Stimulated activated naive B cell treated with anti-CD40 and anti-IgM and Interleukin-4, amounts not matched to agents 10 μg/mL and 1 μg/mL and 100 μg/mL, for 72 hours (primary cell): ENCODE data around the gene NCK2.
A peak's percentile ranks its signal among the peaks of the same experiment; 100 is the strongest.

Experiments
- ATAC-seq, 2 donors: fragments of 150-1000 bp; cut with Tn5 transposase; replicated peaks; 2 replicates each; pipeline ENCODE4 v1.10.0; 2021; ENCODE audit warnings: moderate library complexity in 1 of 2
- DNase-seq: peaks from one replicate; pipeline ENCODE4 v3.0.0; 2021
- H3K27ac Mint-ChIP-seq: one replicate; pipeline ENCODE4 v1.8.0; 2022; ENCODE audit warnings: mild to moderate bottlenecking, mixed read lengths
- H3K27me3 Mint-ChIP-seq, 2 donors: one replicate each; pipeline ENCODE4 v1.8.0; 2022; ENCODE audit warnings: mixed read lengths in 2 of 2
- H3K36me3 Mint-ChIP-seq, 2 donors: one replicate each; pipeline ENCODE4 v1.8.0; 2022; ENCODE audit warnings: mixed read lengths in 2 of 2, mild to moderate bottlenecking in 1 of 2
- H3K4me1 Mint-ChIP-seq, 2 donors: one replicate each; pipeline ENCODE4 v1.8.0; 2022; ENCODE audit warnings: mixed read lengths in 2 of 2, mild to moderate bottlenecking in 1 of 2
- H3K4me3 Mint-ChIP-seq, 2 donors: one replicate each; pipeline ENCODE4 v1.8.0; 2022; ENCODE audit warnings: mild to moderate bottlenecking in 2 of 2, mixed read lengths in 2 of 2, moderate library complexity in 1 of 2
- H3K9me3 Mint-ChIP-seq, 2 donors: one replicate each; pipeline ENCODE4 v1.8.0; 2022; ENCODE audit warnings: mixed read lengths in 2 of 2, mild to moderate bottlenecking in 1 of 2

The NCK2 gene

DNA sequence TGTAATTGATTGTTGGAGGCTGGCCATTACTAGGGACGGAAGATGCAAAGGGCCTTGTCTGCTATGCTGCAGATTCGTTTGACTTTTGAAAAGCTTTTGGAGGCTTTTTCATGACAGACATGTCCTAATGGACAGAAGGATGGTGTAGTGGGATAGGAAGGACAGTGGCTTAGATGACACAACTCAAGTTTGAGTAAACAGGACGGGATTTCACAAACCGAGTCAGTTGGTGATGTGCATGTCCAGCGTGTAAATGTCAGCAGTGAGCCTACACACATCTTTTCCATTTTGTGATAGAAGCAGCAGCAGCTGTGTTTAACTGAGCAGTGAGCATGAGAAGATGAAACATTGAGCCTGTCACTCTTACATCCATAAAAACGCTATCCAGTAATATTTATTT is 76.0 kb downstream of the NCK2 start:
- peak overlapping the region; percentile 75 for H3K27ac Mint-ChIP-seq
- no peaks in the 10 kb centered on the region for H3K9me3 Mint-ChIP-seq
- ATAC-seq (no peak), DNase-seq (no peak)
- no peaks in the 10 kb centered on the region for H3K27me3 Mint-ChIP-seq
- H3K36me3 Mint-ChIP-seq, result peaks cover 56 to 76% of the 10 kb centered on the region in 2 donors
- peaks cover 47 to 71% of the 10 kb centered on the region in 2 donors for H3K4me1 Mint-ChIP-seq
- no peak overlapping the region for H3K4me3 Mint-ChIP-seq

DNA sequence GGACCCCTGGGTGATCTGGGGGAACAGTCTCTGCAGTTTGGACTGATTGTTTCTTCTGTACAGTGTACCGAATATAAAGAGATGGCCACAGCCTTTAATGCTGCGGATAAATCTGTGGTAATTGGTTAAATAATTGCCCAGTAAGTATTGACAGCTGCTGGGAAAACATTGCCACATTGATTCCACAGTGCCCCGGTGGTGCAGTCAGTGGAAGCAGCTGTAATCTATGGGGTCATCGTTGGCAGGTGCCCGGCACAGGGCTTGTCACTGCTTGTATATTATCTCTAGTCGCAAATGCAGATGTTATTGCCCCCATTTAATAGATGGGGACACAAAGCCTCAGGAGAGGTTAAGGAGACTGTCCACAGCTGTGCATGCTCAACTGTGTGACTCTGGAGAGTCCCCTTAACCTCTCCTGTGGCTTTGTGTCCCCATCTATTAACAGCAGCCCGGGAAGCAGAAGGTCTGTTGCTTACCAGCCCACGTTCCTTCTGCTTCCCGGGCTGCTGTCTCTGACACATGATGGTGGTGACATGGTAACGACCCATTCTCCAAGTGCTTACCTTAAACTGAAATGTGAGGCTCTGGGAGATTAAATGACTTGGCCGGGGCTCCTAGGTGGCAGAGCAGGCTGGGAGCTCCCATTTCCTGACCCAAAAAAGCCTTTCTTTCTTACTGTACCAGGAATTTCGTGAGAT is 76.9 kb downstream of the NCK2 start:
- ATAC-seq (peak in 1 of 2 donors; percentile 30), DNase-seq (no peak)
- peak overlapping the region; percentile 93 for H3K27ac Mint-ChIP-seq
- peak overlapping the region in 1 of 2 donors; percentile 47 for H3K4me3 Mint-ChIP-seq
- no peaks in the 10 kb centered on the region for H3K27me3 Mint-ChIP-seq
- H3K4me1 Mint-ChIP-seq, result peaks cover 49 to 77% of the 10 kb centered on the region in 2 donors
- H3K9me3 Mint-ChIP-seq, result peaks cover 0 to 2% of the 10 kb centered on the region in 2 donors
- H3K36me3 Mint-ChIP-seq, result peaks cover 59 to 77% of the 10 kb centered on the region in 2 donors

GRCh38 chr2:105822186-105822585 is 77.5 kb downstream of the NCK2 start:
- Mint-ChIP-seq H3K4me3 (peak overlapping the region in 1 of 2 donors; percentile 47), H3K27ac (peak overlapping the region; percentile 93), H3K4me1 (peaks cover 49 to 80% of the 10 kb centered on the region in 2 donors), H3K27me3 (no peaks in the 10 kb centered on the region), H3K36me3 (peaks cover 57 to 74% of the 10 kb centered on the region in 2 donors), H3K9me3 (peaks cover 0 to 2% of the 10 kb centered on the region in 2 donors)
- ATAC-seq (peak; percentile 95 to 96), DNase-seq (no peak)

- Mint-ChIP-seq H3K9me3 (peaks cover 0 to 2% of the 10 kb centered on the region in 2 donors), H3K27ac (peak overlapping the region; percentile 93), H3K4me1 (peaks cover 63 to 94% of the 10 kb centered on the region in 2 donors), H3K4me3 (no peak overlapping the region), H3K36me3 (peaks cover 55 to 81% of the 10 kb centered on the region in 2 donors), H3K27me3 (no peaks in the 10 kb centered on the region)
- DNase-seq, result no peak
- no peak for ATAC-seq
Observed at GRCh38 chr2:105824446-105824845, 79.7 kb downstream of the NCK2 start.

- no peak for DNase-seq
- H3K9me3 Mint-ChIP-seq, result peaks cover 11 to 15% of the 10 kb centered on the region in 2 donors
Observed at GRCh38 chr2:105827351-105828096, 82.8 kb downstream of the NCK2 start.

GRCh38 chr2:105828558-105828957 is 83.8 kb downstream of the NCK2 start:
- peak overlapping the region; percentile 72 for H3K27ac Mint-ChIP-seq
- no peaks in the 10 kb centered on the region for H3K27me3 Mint-ChIP-seq
- H3K36me3 Mint-ChIP-seq, result peaks cover 70 to 94% of the 10 kb centered on the region in 2 donors
- peak overlapping the region in 1 of 2 donors; percentile 19 for H3K4me3 Mint-ChIP-seq
- DNase-seq, result no peak
- ATAC-seq, result peak; percentile 63 to 68
- H3K9me3 Mint-ChIP-seq, result peaks cover 13 to 19% of the 10 kb centered on the region in 2 donors
- H3K4me1 Mint-ChIP-seq, result peaks cover 47 to 87% of the 10 kb centered on the region in 2 donors

More at GRCh38 chr2:105827351-105828096, 82.8 kb downstream of the NCK2 start:
- H3K27me3 Mint-ChIP-seq, result no peaks in the 10 kb centered on the region
- peaks cover 68 to 95% of the 10 kb centered on the region in 2 donors for H3K36me3 Mint-ChIP-seq
- H3K4me1 Mint-ChIP-seq, result peaks cover 49 to 88% of the 10 kb centered on the region in 2 donors
- no peak overlapping the region for H3K4me3 Mint-ChIP-seq
- ATAC-seq, result peak; percentile 77 to 89
- H3K27ac Mint-ChIP-seq, result peak overlapping the region; percentile 70

- Mint-ChIP-seq H3K9me3 (peaks cover 22 to 24% of the 10 kb centered on the region in 2 donors), H3K4me1 (peaks cover 43 to 80% of the 10 kb centered on the region in 2 donors), H3K27me3 (no peaks in the 10 kb centered on the region), H3K27ac (peak overlapping the region; percentile 59), H3K4me3 (peak overlapping the region; percentile 0 to 11), H3K36me3 (peaks cover 61 to 85% of the 10 kb centered on the region in 2 donors)
- ATAC-seq, result peak; percentile 24 to 44
- DNase-seq, result no peak
Observed at GRCh38 chr2:105834931-105835330, 90.2 kb downstream of the NCK2 start.

DNA sequence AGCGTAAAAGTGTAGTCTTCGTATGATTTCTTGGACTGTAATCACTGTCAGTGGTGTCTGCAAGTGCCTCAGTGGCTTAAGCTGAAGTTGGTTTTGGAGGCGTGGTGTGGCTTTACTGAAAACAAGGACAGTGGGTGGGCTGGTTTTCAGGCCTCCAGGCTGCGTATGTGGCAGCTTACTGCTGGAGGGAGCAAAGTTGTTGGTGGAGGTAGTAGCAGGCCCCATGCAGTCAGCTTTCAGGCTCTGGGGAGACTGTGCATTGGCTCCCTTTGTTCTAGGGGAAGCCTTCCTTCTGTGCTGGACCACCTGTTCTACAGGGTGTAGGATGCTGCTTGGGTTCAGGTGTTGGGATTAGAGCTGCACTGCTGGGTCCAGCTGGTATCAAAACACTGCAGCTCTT is 91.6 kb downstream of the NCK2 start:
- DNase-seq (no peak), ATAC-seq (no peak)
- no peaks in the 10 kb centered on the region for H3K27me3 Mint-ChIP-seq
- peaks cover 59 to 84% of the 10 kb centered on the region in 2 donors for H3K36me3 Mint-ChIP-seq
- H3K4me1 Mint-ChIP-seq, result peaks cover 55 to 83% of the 10 kb centered on the region in 2 donors
- peaks cover 17 to 20% of the 10 kb centered on the region in 2 donors for H3K9me3 Mint-ChIP-seq
- H3K27ac Mint-ChIP-seq, result peak overlapping the region; percentile 92
- peak overlapping the region; percentile 42 to 67 for H3K4me3 Mint-ChIP-seq

GRCh38 chr2:105836840-105837692 is 92.4 kb downstream of the NCK2 start:
- peaks cover 59 to 84% of the 10 kb centered on the region in 2 donors for H3K4me1 Mint-ChIP-seq
- no peaks in the 10 kb centered on the region for H3K27me3 Mint-ChIP-seq
- DNase-seq, result peak; percentile 43
- ATAC-seq, result peak; percentile 71 to 75
- peaks cover 58 to 83% of the 10 kb centered on the region in 2 donors for H3K36me3 Mint-ChIP-seq
- peak overlapping the region; percentile 92 for H3K27ac Mint-ChIP-seq
- peaks cover 17% of the 10 kb centered on the region in 2 donors for H3K9me3 Mint-ChIP-seq
- H3K4me3 Mint-ChIP-seq, result peak overlapping the region; percentile 42 to 67

DNA sequence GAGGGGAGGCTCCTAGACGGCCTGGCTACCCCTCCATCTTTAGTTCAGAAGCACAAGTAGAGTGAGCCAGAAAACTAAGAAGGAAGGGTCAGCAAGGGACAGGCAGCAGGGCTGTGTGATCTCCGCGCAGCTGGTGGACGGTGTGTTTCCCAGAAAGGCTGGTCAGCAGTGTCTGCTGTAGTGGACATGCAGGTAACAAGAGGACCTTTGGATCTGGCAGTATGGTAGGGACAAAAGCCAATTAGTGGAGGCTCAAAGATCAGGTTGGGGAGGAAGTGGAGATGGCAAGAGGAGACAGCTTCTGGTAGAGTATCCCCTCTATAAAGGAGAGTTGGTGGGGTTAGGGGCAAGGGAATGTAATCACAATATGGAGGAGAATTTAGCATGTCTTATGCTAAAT is 95.1 kb downstream of the NCK2 start:
- Mint-ChIP-seq H3K4me1 (peaks cover 69 to 86% of the 10 kb centered on the region in 2 donors), H3K27ac (peak overlapping the region; percentile 98), H3K4me3 (peak overlapping the region; percentile 8 to 49), H3K36me3 (peaks cover 52 to 74% of the 10 kb centered on the region in 2 donors), H3K27me3 (no peaks in the 10 kb centered on the region), H3K9me3 (peaks cover 14% of the 10 kb centered on the region in 2 donors)
- no peak for DNase-seq
- ATAC-seq, result no peak

GRCh38 chr2:105840933-105841332 is 96.2 kb downstream of the NCK2 start:
- peak; percentile 57 to 61 for ATAC-seq
- peak overlapping the region; percentile 14 to 18 for H3K4me3 Mint-ChIP-seq
- H3K27ac Mint-ChIP-seq, result peak overlapping the region; percentile 98
- H3K36me3 Mint-ChIP-seq, result peaks cover 48 to 68% of the 10 kb centered on the region in 2 donors
- no peaks in the 10 kb centered on the region for H3K27me3 Mint-ChIP-seq
- peaks cover 12 to 13% of the 10 kb centered on the region in 2 donors for H3K9me3 Mint-ChIP-seq
- no peak for DNase-seq
- peaks cover 68 to 85% of the 10 kb centered on the region in 2 donors for H3K4me1 Mint-ChIP-seq

DNA sequence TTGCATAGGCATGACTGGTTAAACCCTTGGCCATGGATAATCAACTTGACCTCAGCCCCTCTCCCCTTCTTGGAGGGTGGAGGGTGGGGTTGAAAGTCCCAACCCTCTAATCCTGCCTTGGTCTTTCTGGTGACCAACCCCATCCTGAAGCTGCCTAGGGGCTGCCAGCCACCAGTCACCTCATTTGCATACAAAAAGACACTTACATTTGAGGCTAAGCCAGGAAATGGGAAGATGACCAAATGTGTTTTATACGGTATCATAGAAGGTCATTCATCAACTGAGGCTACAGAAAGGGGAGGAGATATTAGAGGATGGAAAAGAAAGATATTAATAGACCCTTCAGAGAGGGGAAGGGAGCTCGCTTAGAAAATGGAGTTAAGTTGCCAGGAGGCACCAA is 96.8 kb downstream of the NCK2 start:
- H3K27ac Mint-ChIP-seq, result peak overlapping the region; percentile 98
- no peaks in the 10 kb centered on the region for H3K27me3 Mint-ChIP-seq
- peaks cover 66 to 85% of the 10 kb centered on the region in 2 donors for H3K4me1 Mint-ChIP-seq
- H3K4me3 Mint-ChIP-seq, result peak overlapping the region; percentile 14 to 72
- peaks cover 47 to 68% of the 10 kb centered on the region in 2 donors for H3K36me3 Mint-ChIP-seq
- peaks cover 9% of the 10 kb centered on the region in 2 donors for H3K9me3 Mint-ChIP-seq
- DNase-seq (no peak), ATAC-seq (peak; percentile 32 to 37)

DNA sequence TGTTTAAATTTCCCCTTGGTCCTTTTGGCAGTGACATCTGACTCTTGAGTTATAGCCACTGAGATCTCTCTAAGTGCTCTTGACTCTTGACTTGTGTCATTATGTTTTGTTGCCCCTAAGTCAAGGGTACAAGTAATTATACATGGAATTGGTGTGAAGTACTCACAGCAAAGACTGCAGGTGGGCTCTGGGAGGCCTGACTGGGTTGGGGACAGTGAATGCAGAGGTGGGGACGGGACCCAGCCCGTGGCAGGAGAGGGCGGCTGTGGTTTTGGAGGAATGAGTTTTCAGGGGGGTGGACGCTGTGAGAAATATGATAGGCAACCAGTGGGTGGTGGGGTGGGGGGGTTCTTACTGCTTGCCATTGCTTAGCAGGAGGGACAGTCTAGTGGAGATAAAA is 97.8 kb downstream of the NCK2 start:
- ATAC-seq (peak in 1 of 2 donors; percentile 4), DNase-seq (no peak)
- Mint-ChIP-seq H3K4me1 (peaks cover 65 to 85% of the 10 kb centered on the region in 2 donors), H3K4me3 (peak overlapping the region; percentile 72 to 73), H3K27me3 (no peaks in the 10 kb centered on the region), H3K9me3 (peaks cover 9% of the 10 kb centered on the region in 2 donors), H3K36me3 (peaks cover 49 to 68% of the 10 kb centered on the region in 2 donors), H3K27ac (peak overlapping the region; percentile 97)
